ENCODE results near the gene THEMIS. TPM values are rescaled to one million over a fixed set of nuclear protein-coding genes. Genes with fewer than 3 reads are reported as not detected.

THEMIS gene
- total RNA-seq, 1 experiment from 2014 or later: not detected

DNA sequence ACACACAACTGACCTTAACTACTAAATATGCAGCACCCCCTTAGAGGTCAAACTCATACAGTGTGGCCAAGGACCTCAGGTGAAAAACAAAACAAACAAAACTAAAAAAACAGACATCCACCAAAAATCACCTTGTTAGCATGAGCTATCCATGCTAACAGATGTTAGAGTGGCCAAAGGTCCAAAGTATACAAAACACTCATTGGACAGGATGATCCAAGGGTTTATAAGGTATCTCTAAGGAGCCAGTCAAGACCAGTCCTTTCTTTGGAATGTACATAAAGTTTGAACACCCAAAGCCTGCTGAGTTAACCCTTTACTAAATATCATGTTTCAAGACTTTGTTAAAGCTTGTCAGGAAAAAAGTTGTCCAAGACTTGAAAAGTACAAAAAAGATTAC is 35.8 kb downstream of the THEMIS start:
- no peaks in the 10 kb centered on the region for H3K27me3 ChIP-seq (replicated peaks; ENCODE audit: insufficient read depth, low read depth, low read length, poor library complexity)
- H3K36me3 ChIP-seq (ENCODE audit: insufficient read depth, low read length, poor library complexity, severe bottlenecking): no peaks in the 10 kb centered on the region
- no peak overlapping the region for H3K4me3 ChIP-seq (ENCODE audit: low read depth, low read length, poor library complexity, severe bottlenecking)
- ChIA-PET CTCF (no interaction called here), POLR2A (ENCODE audit: low non-redundant PET) (no interaction called here)
- TF ChIP-seq CTCF (conservative IDR thresholded peaks at IDR 0.05; ENCODE audit: low read depth, low read length): no peak
- no peak for TF ChIP-seq EZH2 (IDR thresholded peaks at IDR 0.05; ENCODE audit: borderline replicate concordance, low read depth, low read length, poor library complexity, severe bottlenecking)
- intact Hi-C loops (cut with micrococcal nuclease; ENCODE audit: unreplicated experiment): no loop called here
- H3K27ac ChIP-seq (ENCODE audit: low read depth, low read length, poor library complexity, severe bottlenecking): no peak overlapping the region
- BruUV-seq (replicated peaks): no TSS peak
- DNase-seq (ENCODE audit: low spot score): no peak
- no peaks in the 10 kb centered on the region for H3K4me1 ChIP-seq (ENCODE audit: insufficient read depth, low read length, poor library complexity, severe bottlenecking)
- H3K9me3 ChIP-seq (ENCODE audit: low read depth, low read length, poor library complexity, severe bottlenecking): no peaks in the 10 kb centered on the region

DNA sequence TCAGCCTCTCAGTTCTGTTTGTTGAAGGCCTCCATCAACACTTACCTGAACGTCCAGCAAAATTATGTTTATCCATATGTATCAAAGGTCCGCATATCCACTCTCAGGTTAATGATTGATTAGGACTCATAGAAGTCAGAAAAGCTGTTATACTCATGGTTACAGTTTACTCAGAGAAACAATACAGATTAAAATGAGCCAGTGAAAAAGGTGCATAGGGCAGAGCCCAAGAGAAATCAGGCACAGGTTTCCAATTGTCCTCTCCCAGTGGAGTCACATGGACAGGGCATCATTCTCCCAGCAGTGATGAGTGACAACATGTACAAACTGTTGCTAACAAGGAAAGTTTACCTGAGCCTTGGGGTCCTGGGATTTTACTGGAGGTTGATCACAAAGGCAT is 36.2 kb downstream of the THEMIS start:
- DNase-seq (ENCODE audit: low spot score): no peak
- Histone ChIP-seq H3K4me3 (ENCODE audit: low read depth, low read length, poor library complexity, severe bottlenecking) (no peak overlapping the region), H3K27ac (ENCODE audit: low read depth, low read length, poor library complexity, severe bottlenecking) (no peak overlapping the region), H3K36me3 (ENCODE audit: insufficient read depth, low read length, poor library complexity, severe bottlenecking) (no peaks in the 10 kb centered on the region), H3K4me1 (ENCODE audit: insufficient read depth, low read length, poor library complexity, severe bottlenecking) (no peaks in the 10 kb centered on the region), H3K9me3 (ENCODE audit: low read depth, low read length, poor library complexity, severe bottlenecking) (no peaks in the 10 kb centered on the region), H3K27me3 (replicated peaks; ENCODE audit: insufficient read depth, low read depth, low read length, poor library complexity) (no peaks in the 10 kb centered on the region)
- ChIA-PET POLR2A (ENCODE audit: low non-redundant PET) (no interaction called here), CTCF (no interaction called here)
- intact Hi-C loops (cut with micrococcal nuclease; ENCODE audit: unreplicated experiment): no loop called here
- BruUV-seq (replicated peaks): no TSS peak
- TF ChIP-seq EZH2 (IDR thresholded peaks at IDR 0.05; ENCODE audit: borderline replicate concordance, low read depth, low read length, poor library complexity, severe bottlenecking) (no peak), CTCF (conservative IDR thresholded peaks at IDR 0.05; ENCODE audit: low read depth, low read length) (no peak)

DNA sequence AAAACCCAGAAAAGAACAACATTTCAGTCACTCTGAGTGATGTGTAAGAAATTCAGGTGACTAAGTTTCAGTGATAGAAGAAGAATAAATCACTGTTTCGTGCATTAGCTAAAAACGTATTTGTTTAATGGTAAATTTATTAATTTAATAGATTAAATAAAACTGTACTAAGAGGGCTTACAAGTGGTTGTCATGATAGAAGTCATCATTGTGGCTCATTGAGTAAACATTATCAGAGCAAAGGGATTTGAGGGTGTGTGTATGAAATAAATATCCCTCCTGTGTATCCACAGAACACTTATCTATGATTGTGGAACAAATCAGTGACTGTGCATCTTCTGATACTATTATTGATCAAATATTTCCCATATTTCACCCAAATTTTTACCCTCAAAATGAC is 40.1 kb downstream of the THEMIS start:
- no peaks in the 10 kb centered on the region for H3K9me3 ChIP-seq (ENCODE audit: low read depth, low read length, poor library complexity, severe bottlenecking)
- CTCF ChIA-PET: no interaction called here
- no TSS peak for BruUV-seq (replicated peaks)

More for the DNA sequence above, 40.1 kb downstream of the THEMIS start:
- H3K27ac ChIP-seq (ENCODE audit: low read depth, low read length, poor library complexity, severe bottlenecking): no peak overlapping the region
- no peaks in the 10 kb centered on the region for H3K36me3 ChIP-seq (ENCODE audit: insufficient read depth, low read length, poor library complexity, severe bottlenecking)
- POLR2A ChIA-PET (ENCODE audit: low non-redundant PET): no interaction called here
- TF ChIP-seq CTCF (conservative IDR thresholded peaks at IDR 0.05; ENCODE audit: low read depth, low read length): no peak
- TF ChIP-seq EZH2 (IDR thresholded peaks at IDR 0.05; ENCODE audit: borderline replicate concordance, low read depth, low read length, poor library complexity, severe bottlenecking): no peak
- H3K27me3 ChIP-seq (replicated peaks; ENCODE audit: insufficient read depth, low read depth, low read length, poor library complexity): no peaks in the 10 kb centered on the region
- no peak overlapping the region for H3K4me3 ChIP-seq (ENCODE audit: low read depth, low read length, poor library complexity, severe bottlenecking)
- H3K4me1 ChIP-seq (ENCODE audit: insufficient read depth, low read length, poor library complexity, severe bottlenecking): peaks cover 17% of the 10 kb centered on the region
- intact Hi-C loops (cut with micrococcal nuclease; ENCODE audit: unreplicated experiment): no loop called here
- DNase-seq (ENCODE audit: low spot score): no peak

Measured in A673 (cell line).